BJ (cell line): Measurements from ENCODE around the gene HK2. TPM values are rescaled to one million over a fixed set of nuclear protein-coding genes. Genes with fewer than 3 reads are reported as not detected.
"Not testable (repeated sequence)": the region's sequence is repeated elsewhere in the genome, so short reads cannot be mapped to it uniquely, and the experiment has no call there.

Source experiments
- CTCF ChIA-PET: fragments of 350-600 bp; formaldehyde crosslinking; extraction: SDS; loops from one replicate; lab custom pipeline; 2021; ENCODE audit warnings: antibody characterized with exemption, inconsistent platforms; lab: Yijun Ruan, JAX
- POLR2A ChIA-PET: fragments of 300-600 bp; sonication (Branson Sonifier 250); formaldehyde crosslinking; extraction: SDS; loops from one replicate; lab custom pipeline; 2021; ENCODE audit warnings: antibody characterized with exemption; lab: Charles Lee
- DNase-seq: peaks from one replicate; pipeline ENCODE4 v3.0.0-alpha.2; 2011; ENCODE audit warnings: low read depth
- H3K27me3 ChIP-seq: 2 replicates; pipeline ENCODE4 v1.6.0; 2011; ENCODE audit warnings: low read length; ENCODE audit not compliant: control insufficient read depth, insufficient read depth
- H3K36me3 ChIP-seq: 2 replicates; pipeline ENCODE4 v1.5.1; 2011; ENCODE audit warnings: low read length; ENCODE audit not compliant: control insufficient read depth, insufficient read depth
- H3K4me3 ChIP-seq: 2 replicates; pipeline ENCODE4 v1.5.1; 2011; ENCODE audit warnings: low read depth, mild to moderate bottlenecking, control low read depth, low read length
- polyA plus RNA-seq: library from polyadenylated mRNA; depleted of rRNA; stranded (reverse); fragments of >200 nt; gene quantifications from 2 replicates; pipeline ENCODE4 v1.2.3, GENCODE V29; 2011
- TF ChIP-seq, protein P1 (sequence below): IDR thresholded peaks from 2 replicates; pipeline ENCODE4 v1.5.1; 2011; ENCODE audit warnings: low read depth, mild to moderate bottlenecking, control low read depth, inconsistent platforms, low read length, moderate library complexity; ENCODE audit not compliant: insufficient read depth

HK2 gene
- polyA plus RNA-seq, 1 experiment, result 21.8 TPM

DNA sequence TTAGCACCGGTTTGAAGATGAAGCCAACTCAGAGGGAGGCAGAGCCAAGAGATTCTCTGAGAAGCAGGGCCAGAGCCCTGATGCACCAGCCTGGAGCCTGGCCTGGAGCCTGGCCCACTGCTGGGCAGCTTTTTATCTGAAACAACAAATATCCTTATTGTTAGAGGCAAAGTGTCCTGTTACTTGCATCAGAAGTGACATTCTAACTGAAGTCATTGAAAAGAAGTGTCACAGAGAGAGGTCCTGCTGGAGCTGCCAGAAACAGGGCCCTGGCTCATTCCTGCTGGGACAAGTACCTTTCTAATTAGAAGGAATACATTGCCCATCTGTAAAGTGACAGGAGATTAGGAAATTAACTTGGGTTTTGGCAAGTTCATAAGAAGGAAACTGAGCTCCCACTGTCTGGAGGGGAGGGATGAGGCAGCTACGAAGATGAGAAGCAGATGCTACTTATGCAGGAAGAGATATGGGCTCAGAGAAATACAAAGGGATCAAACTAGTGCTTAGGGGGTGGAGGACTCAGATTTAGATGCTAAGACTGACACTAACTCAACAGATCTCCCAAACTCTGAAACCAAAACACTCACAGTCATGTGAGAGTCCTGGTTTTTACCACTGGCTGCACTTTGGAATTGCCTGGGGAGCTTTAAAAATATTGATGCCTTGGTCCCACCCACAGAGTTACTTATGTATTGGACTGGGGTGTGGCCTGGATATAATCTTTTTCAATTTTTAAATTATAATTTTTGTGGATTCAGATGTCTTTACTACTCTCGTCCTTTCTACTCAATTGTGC lies 11.0 kb upstream of the HK2 start:
- ChIA-PET POLR2A (no interaction called here), CTCF (interaction anchor here (0.6 to 1.3 kb wide), 3 partner anchors 21 to 108 kb away, joined by 3 read pairs; no protein-coding TSS in a partner anchor)
- no peaks in the 10 kb centered on the region for H3K36me3 ChIP-seq
- H3K4me3 ChIP-seq, result no peak overlapping the region
- peaks cover 2% of the 10 kb centered on the region; the same call in 1 of the 2 replicates for H3K27me3 ChIP-seq
- DNase-seq, result no peak
- TF ChIP-seq, protein P1, sequence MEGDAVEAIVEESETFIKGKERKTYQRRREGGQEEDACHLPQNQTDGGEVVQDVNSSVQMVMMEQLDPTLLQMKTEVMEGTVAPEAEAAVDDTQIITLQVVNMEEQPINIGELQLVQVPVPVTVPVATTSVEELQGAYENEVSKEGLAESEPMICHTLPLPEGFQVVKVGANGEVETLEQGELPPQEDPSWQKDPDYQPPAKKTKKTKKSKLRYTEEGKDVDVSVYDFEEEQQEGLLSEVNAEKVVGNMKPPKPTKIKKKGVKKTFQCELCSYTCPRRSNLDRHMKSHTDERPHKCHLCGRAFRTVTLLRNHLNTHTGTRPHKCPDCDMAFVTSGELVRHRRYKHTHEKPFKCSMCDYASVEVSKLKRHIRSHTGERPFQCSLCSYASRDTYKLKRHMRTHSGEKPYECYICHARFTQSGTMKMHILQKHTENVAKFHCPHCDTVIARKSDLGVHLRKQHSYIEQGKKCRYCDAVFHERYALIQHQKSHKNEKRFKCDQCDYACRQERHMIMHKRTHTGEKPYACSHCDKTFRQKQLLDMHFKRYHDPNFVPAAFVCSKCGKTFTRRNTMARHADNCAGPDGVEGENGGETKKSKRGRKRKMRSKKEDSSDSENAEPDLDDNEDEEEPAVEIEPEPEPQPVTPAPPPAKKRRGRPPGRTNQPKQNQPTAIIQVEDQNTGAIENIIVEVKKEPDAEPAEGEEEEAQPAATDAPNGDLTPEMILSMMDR, result no peak

DNA sequence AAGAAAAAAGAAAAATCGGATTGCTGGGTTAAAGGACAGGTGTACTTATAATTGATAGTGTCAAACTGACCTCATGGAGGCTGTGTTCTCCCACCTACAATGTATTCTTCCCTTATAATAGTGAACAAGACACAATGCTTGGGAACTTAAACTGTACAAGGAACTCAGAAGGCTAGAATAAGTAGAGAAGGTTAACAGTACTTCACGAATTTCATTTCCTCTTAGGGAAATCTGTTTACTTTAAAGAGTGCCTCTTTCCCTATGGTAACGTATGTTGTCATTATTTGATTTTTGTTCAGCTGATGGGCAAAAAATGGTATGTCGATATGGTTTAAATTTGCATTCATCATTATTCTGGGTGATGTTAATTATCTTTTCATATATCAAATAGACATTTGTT lies 9.2 kb upstream of the HK2 start:
- H3K27me3 ChIP-seq, result peaks cover 2% of the 10 kb centered on the region; the same call in 1 of the 2 replicates
- DNase-seq, result no peak
- ChIA-PET POLR2A (no interaction called here), CTCF (no interaction called here)
- H3K36me3 ChIP-seq, result no peaks in the 10 kb centered on the region
- H3K4me3 ChIP-seq, result no peak overlapping the region
- TF ChIP-seq, protein P1, result no peak

- Histone ChIP-seq H3K4me3 (no peak overlapping the region), H3K36me3 (no peaks in the 10 kb centered on the region), H3K27me3 (no peaks in the 10 kb centered on the region; the same call in 1 of the 2 replicates)
- TF ChIP-seq, protein P1, result no peak
- no peak for DNase-seq
- CTCF ChIA-PET, result no interaction called here
- POLR2A ChIA-PET, result no interaction called here
Measured at GRCh38 chr2:74828543-74828942, 5.4 kb upstream of the HK2 start.

DNA sequence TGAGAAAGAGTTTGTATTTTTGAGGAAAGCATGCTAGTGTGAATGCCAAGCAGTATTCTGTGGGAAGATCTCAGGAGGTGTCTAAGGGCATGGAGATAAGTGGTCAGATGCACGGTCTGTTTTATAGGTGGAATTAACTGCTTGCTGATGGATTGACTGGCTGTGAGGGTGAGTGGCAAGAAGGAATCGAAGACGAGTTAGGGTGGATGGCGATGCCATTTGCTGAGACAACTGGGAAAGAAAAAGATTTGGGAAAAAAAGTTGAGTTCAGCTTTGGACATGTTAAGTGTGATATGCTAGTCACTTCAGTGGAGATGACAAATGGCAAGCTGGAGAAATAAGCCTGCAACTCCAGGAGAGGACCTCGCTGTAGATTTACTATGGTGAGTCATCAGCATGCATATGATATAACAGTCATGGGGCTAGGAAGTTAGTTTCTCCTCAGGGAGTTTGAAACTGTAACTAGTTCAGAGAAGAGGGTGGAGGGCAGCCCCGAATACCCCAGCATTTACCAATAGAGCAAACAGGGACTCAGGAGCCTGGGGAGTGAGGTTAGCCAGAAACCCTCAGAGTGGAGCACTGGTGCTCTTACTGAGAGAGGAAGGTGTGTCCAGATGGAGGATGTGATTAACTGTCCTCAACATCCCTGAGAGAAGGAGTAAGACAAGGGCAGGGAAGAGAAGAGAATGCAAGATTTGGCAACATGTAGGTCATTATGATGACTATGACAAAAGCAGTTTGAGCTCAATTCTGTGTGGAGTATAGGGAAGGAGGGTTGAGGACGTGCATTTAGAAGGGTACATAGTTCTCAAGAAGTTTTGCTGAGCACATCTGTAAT lies 2.0 kb upstream of the HK2 start:
- Histone ChIP-seq H3K4me3 (no peak overlapping the region), H3K36me3 (no peaks in the 10 kb centered on the region), H3K27me3 (no peaks in the 10 kb centered on the region)
- ChIA-PET POLR2A (no interaction called here), CTCF (interaction anchor here (0.6 kb wide), 1 partner anchor 18 kb away, joined by 3 read pairs; no protein-coding TSS in a partner anchor)
- DNase-seq, result no peak
- TF ChIP-seq, protein P1, result no peak

GRCh38 chr2:74834234-74834791 lies 386 bp downstream of the HK2 start:
- POLR2A ChIA-PET, H3K27me3 ChIP-seq, H3K36me3 ChIP-seq, DNase-seq: not testable (repeated sequence)
- CTCF ChIA-PET, result interaction anchor here (0.8 to 5.1 kb wide), 6 partner anchors 23 to 120 kb away, joined by 3 to 48 read pairs (median 4); no protein-coding TSS in a partner anchor
- H3K4me3 ChIP-seq, result peak overlapping the region; percentile 95
